Astrocyte of the hippocampus (primary cell): Measurements from ENCODE around the gene U2SURP.
"Not testable (repeated sequence)": the region's sequence is repeated elsewhere in the genome, so short reads cannot be mapped to it uniquely, and the experiment has no call there.

Experiments used
- DNase-seq: peaks from one replicate; pipeline ENCODE4 v3.0.0; 2011; ENCODE audit warnings: low read depth, low spot score

U2SURP gene

DNA sequence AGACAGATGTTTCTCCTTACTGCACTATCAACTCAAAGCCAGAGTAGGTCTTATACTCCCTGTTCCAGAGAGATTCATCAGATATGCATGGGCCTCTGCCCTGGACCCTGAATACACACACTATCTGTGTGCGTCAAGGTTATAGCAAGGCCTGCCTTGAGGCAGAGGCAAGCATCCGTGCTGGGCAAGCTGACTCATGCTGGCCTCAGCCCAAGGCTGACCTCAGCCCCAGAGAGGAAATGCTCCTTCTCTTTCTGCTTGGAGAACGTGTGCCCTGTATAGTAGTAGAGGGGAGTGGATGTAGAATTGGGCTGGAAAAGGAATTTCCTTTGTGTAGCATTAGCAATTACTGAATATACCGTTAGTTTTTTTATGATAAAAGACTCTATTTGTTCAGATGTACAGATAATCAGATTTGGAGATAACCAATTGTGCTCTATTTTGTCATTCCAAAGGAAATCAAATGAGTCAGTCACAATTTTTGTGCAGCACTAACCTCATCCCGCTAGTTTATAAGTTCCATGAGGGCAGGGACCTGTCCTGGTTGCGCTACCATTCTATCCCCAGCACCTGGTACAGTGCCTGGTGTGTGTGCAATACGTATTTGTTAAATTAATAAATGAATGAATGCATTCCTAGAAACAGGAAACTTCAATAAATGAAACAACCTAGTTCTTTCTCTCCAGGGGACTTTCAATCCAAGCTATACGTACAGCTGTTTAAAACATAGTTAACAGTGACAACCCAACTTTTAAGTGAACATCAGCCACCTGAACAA is 24.6 kb upstream of the U2SURP start:
- peak; percentile 97 for DNase-seq

DNA sequence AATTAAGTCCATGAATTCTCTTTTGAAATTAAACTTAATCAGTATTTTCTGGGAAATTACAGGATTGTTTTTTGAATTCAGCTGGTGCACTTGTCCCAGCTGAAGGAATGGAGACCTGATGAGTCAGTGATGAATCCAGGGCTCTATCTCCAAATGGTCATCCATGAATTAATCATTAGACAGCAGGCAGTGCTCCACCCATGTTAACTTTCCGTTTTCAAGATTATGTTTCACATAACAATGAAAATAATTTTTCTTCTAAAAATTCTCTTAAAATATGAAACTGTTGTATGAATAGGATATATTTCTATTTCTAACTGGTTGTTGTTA is 24.0 kb upstream of the U2SURP start:
- DNase-seq, result no peak

DNA sequence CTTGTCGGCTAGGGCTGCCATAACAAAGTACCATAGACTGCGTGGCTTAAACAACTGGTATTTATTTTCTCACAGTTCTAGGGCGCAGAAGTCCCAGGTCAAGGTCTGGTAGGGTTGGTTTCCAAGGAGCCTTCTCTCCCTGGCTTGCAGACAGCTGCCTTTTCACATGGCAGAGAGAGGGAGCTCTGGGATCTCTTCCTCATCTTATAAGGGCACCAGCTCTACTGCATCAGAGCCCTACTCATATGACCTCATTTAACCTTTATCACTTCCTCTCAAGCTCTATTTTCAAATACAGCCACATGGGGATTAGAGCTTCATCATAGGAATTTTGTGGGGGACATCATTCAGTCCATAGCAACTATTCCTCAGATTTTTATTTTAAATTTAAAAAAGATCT is 20.3 kb upstream of the U2SURP start:
- no peak for DNase-seq

DNA sequence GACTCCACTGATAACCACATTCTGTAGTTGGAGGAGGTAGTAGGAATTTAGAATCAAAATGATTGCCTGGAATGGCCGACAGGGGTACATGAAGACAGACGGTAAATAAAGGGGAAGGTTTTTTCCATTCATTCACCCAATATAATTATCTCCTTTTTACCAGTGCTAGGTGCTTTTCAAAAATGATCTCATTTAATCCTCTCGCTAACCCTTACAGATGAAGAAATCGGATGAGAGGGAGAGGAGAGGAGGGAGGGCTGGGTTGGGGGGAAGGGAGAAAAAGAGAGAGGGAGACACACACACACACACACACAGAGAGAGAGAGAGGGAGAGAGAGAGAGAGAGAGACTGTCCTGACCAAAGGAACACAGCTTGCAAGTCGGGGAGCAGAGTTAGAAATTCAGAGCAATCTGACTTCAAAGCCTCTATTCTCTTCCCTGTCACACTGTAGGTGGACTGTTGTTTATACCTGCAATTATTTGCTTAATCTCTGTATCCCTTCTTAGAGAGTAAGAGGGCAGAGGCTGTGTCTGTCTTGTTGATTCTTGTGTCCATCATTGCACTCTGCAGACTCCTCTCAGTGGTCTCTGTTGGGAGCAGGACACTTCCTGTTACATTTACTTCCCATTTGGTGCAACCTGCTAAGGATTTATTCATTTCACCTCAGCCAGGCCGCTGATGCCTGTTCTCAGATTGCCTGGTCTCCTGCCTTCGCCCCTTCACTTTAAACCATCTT is 19.2 kb upstream of the U2SURP start:
- peak; percentile 22 for DNase-seq

DNA sequence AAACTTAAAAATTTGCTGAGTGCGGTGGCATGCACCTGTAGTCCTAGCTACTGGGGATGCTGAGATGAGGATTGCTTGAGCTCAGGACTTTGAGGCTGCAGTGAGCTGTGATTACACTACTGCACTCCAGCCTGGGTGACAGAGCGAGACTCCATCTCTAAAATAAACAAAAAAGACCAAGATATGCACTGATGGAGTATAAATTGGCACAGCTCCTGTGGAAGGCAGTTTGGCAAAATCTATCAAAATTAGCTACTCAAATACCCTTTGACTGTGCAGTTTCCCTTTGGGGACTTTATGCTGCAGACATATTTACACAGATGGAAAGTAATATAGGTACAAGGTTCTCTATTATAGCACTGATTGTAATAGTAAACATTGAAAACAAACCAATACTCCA is 18.1 kb upstream of the U2SURP start:
- no peak for DNase-seq

DNA sequence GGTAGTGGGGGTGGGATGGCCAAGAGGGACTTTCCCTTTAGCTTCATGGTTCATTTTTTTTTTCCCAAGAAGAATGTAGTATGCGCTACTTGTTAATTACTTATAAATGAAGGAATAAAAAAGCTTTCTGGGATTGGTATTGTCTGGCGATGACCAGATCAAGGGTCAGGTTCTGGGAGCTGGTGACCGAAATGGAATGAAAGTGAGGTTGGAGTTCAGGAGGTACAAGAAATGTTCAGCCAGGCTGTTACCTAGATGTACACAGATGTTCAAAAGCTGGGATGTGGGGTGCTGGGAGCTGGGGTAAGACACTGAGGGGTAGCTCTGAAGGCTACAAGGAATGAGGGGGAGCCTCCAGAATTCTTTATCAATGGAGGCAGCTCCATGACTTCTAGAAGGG is 17.1 kb upstream of the U2SURP start:
- DNase-seq, result no peak

DNA sequence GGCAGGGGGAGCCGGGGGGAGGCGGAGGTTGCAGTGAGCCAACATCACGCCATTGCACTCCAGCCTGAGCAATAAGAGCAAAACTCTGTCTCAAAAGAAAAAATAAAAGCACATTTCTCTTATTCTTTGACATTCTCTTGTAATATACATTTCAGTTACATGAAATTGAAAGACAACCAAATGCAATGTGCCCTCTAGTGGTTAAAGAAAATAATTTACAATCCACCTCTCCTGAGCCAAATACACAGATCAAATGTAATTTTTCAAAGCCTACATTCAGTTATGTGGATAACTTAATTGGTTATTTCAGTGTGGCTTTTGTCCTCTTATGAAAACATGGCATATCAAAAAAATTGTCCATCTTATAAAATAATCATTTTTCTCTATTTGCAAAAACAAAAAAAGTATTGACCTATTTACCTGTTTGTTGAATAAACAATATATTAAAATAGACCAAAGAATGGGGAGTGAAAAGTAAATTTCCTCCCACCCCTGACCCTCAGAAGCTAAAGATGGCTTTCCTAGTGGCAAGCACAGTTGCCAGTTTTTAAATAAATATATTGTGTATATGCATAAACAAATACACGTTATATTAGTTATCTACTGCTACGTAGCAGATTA is 14.2 kb upstream of the U2SURP start:
- peak; percentile 56 for DNase-seq

DNA sequence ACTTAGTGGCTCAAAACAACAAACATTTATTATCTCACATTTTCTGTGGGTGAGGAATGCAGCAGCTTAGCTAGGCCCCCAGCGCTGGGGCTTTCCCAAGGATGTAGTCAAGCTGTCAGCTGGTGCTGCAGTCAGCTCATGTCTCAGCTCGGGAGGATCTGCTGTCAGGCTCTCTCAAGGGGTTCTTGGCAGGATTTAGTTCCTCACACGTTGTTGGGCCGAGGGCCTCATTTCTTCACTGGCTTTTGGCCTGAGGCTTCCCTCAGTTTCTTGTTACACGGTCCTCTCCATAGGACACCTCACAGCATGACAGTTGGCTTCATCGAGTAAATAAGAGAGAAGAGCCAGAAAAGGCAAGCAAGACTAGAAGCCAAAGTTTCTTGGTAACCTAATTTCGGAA is 13.7 kb upstream of the U2SURP start:
- DNase-seq, result peak; percentile 58

DNA sequence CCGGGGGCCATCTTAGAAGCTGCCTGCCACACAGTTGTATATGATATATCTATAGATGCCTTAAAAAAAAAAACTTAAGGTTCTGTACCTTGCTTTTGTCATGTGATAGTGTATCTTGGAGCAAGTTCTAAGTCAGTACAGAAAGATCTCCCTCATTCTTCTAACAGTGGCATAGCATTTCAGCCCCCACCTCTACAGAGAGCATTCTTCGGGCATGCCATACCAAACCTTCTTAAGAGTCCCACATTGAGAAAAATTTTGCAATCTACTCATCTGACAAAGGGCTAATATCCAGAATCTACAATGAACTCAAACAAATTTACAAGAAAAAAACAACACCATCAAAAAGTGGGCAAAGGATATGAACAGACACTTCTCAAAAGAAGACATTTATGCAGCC is 13.1 kb upstream of the U2SURP start:
- not testable (repeated sequence) for DNase-seq

DNA sequence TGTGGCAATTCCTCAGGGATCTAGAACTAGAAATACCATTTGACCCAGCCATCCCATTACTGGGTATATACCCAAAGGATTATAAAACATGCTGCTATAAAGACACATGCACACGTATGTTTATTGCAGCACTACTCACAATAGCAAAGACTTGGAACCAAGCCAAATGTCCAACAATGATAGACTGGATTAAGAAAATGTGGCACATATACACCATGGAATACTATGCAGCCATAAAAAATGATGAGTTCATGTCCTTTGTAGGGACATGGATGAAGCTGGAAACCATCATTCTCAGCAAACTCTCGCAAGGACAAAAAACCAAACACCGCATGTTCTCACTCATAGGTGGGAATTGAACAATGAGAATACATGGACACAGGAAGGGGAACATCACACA is 12.5 kb upstream of the U2SURP start:
- DNase-seq, result not testable (repeated sequence)

DNA sequence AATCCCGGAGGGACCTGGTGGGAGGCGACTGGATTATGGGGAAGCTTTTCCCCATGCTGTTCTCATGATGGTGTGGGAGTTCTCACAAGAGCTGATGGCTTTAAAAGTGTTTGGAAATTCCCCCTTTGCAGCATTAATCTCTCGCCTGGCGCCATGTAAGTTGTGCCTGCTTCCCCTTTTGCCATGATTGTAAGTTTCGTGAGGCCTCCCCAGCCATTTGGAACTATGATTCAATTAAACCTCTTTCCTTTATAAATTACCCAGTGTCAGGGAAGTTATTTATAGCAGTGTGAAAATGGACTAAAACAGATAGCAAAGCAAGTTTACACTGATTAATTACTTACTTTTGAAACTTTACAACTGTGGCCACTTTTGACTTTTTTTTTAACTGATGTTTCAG is 10.6 kb upstream of the U2SURP start:
- DNase-seq, result no peak

DNA sequence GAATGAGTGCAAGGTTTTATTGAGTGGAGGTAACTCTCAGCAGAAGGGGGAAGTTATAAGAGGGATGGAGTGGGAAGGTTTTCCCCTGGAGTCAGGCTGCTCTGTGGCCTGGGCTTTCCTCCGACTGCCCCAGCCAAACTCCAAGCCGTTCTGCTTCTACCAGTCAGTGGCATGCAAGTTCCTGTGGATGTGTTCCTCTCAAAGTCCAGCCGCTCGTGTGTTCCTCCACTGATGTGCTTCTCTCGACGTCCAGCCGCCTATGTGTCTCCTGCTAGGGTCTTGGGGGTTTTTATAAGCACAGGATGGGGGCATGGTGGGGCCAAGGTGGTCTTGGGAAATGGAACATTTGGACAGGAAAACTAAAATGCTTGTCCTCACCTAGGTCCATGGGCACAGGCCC is 9.0 kb upstream of the U2SURP start:
- DNase-seq, result no peak

DNA sequence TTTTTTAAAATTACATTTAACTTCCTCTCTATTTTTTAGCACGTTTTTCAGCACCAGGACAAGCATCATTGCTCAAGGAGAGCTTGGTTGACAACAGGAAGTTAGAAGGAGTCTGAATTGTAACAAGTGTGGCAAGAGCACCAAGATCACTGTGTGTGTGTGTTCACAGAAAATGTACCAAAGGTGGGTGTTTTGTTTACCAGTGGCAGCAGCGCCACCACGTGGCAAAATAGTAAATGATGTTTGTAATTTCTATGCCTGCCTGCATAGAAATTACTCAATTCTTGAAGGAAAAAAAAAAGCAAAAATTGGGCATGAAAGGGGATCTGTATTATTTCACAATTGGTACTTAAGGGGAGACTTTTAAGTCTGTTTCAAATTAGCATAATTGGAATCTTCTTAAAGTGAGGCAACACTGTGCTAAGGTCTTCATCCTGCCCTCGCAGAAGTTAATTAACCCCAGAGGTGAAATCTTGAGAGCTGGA is 7.4 kb upstream of the U2SURP start:
- peak; percentile 83 for DNase-seq

DNA sequence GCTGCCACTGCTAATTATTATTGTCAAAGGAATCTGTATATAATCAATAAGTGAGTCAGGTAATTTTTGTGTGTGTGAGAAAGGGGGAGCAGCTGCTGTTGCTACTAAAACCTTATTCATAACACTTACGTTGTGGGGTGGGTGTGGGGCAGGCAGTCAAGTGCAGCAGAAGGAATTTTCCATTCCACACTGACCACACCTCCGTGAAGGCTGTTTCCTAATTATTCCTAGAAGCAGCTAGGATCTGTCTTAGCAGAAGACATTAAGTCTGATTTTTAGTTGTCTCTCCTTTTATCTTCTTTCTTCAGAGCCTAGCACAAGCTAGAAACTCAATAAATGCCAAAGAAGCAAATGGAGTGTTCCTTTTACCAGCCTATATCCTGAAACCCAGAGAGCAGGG is 4.0 kb upstream of the U2SURP start:
- no peak for DNase-seq

DNA sequence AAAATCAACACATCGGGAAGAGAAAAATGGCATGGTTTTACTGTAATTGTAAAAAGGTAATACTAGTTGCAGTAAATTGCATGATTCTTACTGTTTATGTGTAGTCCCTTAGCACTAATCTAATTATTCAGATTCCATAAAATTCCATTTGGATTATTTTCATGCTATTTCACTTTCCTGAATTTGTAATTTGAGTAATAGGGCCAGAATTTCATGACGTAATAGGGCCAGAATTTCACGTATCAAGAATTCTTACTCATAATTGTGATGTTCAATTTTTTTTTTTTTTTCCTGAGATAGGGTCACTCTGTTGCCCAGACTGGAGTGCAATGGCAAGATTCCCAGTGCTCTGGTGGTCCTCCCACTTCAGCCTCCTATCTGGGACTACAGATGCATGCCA is 2.9 kb upstream of the U2SURP start:
- no peak for DNase-seq

DNA sequence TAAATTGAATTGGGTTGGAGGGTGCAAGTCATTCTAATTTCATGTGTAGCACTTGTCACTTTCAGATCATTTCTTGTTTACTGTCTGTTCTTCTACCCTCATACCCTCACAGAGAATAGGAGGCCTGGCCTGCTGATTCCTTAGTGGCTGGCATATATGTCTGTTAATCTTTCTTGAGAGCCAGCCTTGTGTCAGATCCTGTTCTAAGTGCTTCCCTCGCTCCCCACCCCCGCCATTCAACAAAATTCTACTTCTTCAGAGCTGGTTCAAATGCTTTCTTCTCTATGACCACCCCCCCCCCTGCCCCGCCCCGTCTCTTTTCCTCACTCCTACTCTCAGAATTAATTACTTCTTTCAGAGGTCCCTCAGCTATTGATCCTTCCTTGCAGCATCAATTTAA is 1.5 kb upstream of the U2SURP start:
- peak; percentile 53 for DNase-seq

DNA sequence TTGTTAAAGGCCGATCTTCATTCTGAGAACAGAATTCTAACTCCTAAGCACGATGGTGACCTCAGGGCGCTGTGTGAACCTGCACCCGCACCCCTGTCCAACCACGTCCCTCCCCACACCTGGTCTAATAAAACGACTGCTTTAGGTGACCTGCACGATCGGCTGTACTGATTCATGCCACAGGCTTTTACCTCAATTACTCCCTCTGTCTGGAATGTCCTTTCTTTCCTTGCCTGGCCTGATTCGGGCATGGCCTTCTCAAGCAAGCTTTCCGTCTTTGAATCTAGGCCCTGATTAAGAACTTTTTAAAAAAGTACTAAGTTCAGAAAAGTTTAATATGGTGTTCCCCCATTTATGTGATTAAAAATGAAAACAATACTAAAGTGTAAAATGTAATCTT is 842 bp upstream of the U2SURP start:
- peak; percentile 80 for DNase-seq

DNA sequence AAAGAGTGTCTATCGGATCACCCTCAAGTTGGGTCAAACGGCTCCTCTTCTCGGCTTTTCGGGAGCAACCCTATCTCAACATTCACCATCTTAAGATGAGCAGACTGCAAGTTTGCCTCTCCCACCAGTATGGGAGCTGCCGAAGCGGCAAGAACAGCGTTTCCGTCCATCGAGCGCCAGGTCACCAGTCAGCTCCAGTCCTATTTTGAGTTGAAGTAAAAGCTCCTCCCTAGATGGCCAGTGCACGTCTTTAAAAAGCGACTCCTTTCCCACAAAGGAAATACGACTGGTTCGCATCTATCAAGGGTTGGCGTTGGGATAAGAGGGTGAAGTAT is 369 bp upstream of the U2SURP start:
- DNase-seq, result no peak

DNA sequence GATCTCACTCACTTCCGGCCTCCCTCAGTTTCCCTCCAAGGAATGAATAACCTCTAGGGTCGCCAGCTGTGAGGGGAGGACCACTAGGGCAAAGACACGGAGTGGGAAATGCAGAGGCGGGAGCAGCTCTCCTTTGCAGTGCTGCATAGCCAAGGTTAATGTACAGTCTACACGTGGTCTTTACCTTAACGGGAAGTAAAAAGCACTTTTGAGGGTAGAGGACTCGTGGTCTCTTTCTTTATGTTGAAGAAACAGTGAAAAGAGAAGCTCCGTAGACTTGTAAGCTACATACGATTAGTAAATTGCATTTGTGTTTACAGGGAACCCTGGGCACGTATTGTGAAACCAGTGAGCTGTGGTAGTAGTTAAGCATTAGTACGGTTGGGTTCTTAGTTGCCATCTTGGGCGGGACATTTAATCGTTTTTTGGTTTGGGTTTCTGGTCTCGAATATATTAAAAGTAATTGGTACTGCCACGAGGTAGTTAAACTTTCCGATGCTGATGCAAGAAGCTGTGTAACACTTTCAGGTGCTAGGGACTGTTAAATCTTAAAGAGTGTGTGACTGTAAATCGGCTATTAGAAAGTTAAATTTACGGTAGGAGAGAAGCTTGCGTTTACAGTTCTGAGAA is 828 bp downstream of the U2SURP start:
- DNase-seq, result peak; percentile 31

DNA sequence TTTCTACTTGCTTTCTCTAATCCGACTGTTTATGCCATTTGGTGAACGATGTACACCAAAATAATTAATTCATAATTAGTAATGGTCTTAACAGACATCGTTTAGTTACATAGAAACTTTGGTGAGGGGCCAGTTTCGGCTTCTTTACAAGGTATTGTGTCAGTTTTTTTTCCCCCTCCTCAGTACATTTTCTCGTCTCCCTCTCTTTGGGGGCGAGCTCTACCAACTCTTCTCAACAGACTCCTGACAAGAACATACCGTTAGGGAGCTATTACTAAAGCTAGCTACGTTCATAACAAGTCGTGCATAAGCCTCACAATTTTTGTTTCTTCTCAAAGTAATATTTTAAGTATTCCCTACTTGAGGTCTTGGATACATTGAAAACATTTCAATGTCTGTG is 1.4 kb downstream of the U2SURP start:
- DNase-seq, result no peak

DNA sequence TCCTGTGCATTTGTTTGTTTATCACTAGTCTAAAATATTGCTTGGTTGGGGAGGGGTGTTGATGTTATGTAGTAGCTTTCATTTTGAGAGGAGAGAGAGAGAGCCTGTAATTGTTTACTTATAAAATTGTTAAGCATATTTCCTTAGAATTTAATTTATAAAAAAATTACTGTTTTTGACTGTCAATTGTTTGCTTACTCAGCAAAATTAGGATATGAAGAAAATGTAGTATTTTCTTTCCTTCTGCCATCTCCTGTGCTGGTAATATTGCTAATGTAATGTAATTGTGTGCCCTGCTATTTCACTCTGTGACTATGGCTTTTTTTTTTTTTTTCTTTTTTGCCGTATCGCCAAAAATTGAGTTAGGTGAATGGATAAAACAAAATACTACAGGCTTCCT is 3.5 kb downstream of the U2SURP start:
- no peak for DNase-seq

DNA sequence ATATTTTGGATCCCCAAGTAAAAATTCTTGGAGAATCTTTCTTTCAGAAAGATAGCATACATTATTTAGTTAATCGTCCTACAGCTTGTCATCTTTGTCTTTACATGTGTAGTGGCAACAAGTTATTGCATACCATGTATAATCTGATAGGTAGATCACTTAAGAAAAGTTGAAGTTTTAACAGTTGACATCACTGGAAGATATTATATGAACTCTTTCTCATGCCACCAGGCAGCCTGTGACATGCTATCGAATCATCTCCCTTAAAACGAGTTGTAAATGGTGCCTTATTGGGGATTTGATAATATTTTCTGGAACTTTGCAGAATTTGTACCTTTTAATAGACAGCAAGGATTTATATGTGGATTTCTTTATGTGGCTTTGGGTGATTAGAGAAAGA is 8.7 kb downstream of the U2SURP start:
- DNase-seq, result no peak

DNA sequence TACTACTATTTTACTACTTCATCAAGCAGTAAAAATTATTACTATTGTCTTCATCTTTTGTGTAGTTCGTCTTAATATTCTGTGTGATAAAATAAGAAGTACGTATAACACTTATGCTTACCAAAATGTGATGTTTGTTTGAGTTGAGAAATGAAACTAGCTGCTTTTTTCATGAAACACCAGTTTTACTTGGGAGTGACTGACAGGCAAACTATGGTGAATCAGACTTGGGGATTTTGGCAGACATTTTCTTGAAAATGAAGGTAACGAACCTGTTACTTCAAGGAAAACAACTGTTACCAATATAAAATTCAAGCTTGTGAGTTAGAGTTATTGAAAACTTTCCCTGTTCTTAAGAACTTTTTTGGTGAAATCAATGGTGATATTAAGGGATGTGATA is 10.3 kb downstream of the U2SURP start:
- DNase-seq, result no peak
